ENCODE measurements around the gene RHBDL1. TPM values are rescaled to one million over a fixed set of nuclear protein-coding genes. Genes with fewer than 3 reads are reported as not detected.
"Not testable (repeated sequence)": the region's sequence is repeated elsewhere in the genome, so short reads cannot be mapped to it uniquely, and the experiment has no call there.

Gene RHBDL1
- total RNA-seq, 4 donors from 2014 or later = 1.2 to 8.9 (median 3.9) TPM

DNA sequence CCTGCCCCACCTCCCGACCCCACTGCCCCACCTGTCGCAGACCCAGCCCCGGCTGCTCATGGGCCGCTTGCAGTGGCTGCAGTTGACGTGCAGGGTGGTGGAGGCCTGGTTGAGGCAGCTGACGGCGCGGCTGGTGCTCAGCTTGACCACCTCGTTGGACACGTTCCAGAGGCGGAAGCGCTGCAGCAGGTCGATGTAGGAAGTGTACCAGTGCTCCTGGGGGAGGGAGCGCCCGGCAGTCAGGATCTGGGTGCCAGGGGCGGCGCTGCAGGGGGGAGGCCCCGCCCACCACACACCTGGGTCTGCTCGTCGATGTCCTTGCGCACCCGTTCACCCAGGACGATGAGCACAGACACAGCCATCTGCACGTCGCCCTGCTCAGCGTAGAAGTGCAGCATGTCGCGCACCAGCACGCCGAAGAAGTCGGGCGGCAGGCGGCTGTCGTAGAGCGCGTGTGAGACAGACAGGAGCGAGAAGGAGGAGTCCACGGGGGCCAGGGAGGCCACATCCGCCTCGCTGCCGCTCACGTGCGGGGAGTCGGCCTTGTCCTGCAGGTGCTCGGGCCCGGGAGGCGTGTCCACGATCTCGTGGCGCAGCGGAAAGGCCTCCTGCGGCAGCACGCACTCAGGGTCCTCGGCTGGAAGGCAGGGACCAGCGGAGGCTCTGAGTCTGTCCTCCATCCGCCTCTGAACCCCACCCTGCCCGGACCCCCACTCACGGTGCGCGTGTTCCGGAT lies 9.7 kb downstream of the RHBDL1 start:
- 83% methylated on average over 46 of the region's 61 CpGs for whole genome bisulfite sequencing
- TF ChIP-seq POLR2A (IDR thresholded peaks at IDR 0.05) (no peak), EP300 (IDR thresholded peaks at IDR 0.05) (no peak), POLR2AphosphoS5 (IDR thresholded peaks at IDR 0.05) (no peak)
- TF ChIP-seq, protein P1, sequence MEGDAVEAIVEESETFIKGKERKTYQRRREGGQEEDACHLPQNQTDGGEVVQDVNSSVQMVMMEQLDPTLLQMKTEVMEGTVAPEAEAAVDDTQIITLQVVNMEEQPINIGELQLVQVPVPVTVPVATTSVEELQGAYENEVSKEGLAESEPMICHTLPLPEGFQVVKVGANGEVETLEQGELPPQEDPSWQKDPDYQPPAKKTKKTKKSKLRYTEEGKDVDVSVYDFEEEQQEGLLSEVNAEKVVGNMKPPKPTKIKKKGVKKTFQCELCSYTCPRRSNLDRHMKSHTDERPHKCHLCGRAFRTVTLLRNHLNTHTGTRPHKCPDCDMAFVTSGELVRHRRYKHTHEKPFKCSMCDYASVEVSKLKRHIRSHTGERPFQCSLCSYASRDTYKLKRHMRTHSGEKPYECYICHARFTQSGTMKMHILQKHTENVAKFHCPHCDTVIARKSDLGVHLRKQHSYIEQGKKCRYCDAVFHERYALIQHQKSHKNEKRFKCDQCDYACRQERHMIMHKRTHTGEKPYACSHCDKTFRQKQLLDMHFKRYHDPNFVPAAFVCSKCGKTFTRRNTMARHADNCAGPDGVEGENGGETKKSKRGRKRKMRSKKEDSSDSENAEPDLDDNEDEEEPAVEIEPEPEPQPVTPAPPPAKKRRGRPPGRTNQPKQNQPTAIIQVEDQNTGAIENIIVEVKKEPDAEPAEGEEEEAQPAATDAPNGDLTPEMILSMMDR (IDR thresholded peaks at IDR 0.05) = no peak
- Histone ChIP-seq H3K4me3 (peak overlapping the region; percentile 68), H3K27me3 (no peaks in the 10 kb centered on the region), H3K9me3 (no peaks in the 10 kb centered on the region), H3K36me3 (peaks cover 32% of the 10 kb centered on the region), H3K27ac (no peak overlapping the region), H3K4me1 (peaks cover 69% of the 10 kb centered on the region)
- DNase-seq (ENCODE audit: low spot score in 2 of 2) = no peak

GRCh38 chr16:685967-686366 lies 10.5 kb downstream of the RHBDL1 start:
- peaks cover 73% of the 10 kb centered on the region for H3K4me1 ChIP-seq
- peaks cover 32% of the 10 kb centered on the region for H3K36me3 ChIP-seq
- DNase-seq (ENCODE audit: low spot score in 2 of 2) = no peak
- H3K9me3 ChIP-seq = no peaks in the 10 kb centered on the region
- no peak overlapping the region for H3K27ac ChIP-seq
- TF ChIP-seq EP300 (IDR thresholded peaks at IDR 0.05) = no peak
- TF ChIP-seq POLR2A (IDR thresholded peaks at IDR 0.05) = no peak
- H3K27me3 ChIP-seq = no peaks in the 10 kb centered on the region
- WGBS = 80% methylated on average over 3 of the region's 10 CpGs
- H3K4me3 ChIP-seq = no peak overlapping the region

DNA sequence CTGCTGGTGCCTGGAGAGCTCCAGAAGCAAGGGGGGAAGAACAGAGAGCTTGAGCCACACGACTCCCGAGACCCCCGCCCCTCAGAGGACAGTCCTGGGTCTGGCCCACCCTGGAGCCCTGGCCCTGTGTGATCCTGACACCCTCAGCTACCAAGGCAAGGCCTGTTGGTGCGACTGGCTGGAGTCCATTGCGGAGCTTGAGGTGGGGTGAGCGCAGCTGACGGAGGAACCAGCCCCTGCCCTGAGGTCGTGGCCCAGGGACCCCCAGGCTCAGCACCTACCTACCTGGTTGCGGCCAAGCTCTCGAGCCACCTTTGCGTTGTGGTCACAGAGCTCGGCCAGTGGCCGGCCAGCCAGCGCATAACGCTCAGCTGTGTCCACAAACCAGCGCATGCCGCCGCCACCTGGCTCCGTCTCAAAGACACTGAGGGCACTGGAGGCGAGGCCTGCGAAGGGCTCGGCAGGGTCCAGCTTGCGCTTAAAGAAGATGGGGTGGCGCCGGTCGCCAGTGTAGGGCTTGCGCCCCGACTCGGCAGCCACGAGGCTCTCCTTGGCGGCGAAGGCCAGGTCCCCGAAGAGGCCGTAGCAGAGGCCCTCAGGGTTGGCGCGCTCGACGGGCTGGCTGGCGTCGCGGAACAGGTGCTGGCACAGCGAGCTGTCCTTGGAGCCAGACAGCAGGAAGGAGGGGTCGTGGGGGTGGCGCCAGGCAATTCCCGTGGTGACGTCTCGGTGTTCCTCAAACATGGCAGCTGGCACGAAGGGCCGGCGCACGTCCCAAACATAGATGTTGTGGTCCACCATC lies 11.2 kb downstream of the RHBDL1 start:
- H3K27ac ChIP-seq = no peak overlapping the region
- H3K4me1 ChIP-seq = peaks cover 70% of the 10 kb centered on the region
- H3K36me3 ChIP-seq = peaks cover 31% of the 10 kb centered on the region
- H3K9me3 ChIP-seq = no peaks in the 10 kb centered on the region
- no CpG with 5 or more reads among the region's 51 CpGs for WGBS
- H3K4me3 ChIP-seq = no peak overlapping the region
- H3K27me3 ChIP-seq = no peaks in the 10 kb centered on the region
- no peak for DNase-seq (ENCODE audit: low spot score in 2 of 2)
- TF ChIP-seq, protein P1 (IDR thresholded peaks at IDR 0.05) = no peak
- TF ChIP-seq POLR2AphosphoS5 (IDR thresholded peaks at IDR 0.05) = no peak

- 86% methylated on average over 19 of the region's 19 CpGs for WGBS
- no peaks in the 10 kb centered on the region for H3K9me3 ChIP-seq
- H3K27ac ChIP-seq = no peak overlapping the region
- TF ChIP-seq POLR2AphosphoS5 (IDR thresholded peaks at IDR 0.05) (no peak), EP300 (IDR thresholded peaks at IDR 0.05) (no peak), POLR2A (IDR thresholded peaks at IDR 0.05) (no peak)
- TF ChIP-seq, protein P1 (IDR thresholded peaks at IDR 0.05) = no peak
- no peak overlapping the region for H3K4me3 ChIP-seq
- peaks cover 8% of the 10 kb centered on the region for H3K27me3 ChIP-seq
- H3K4me1 ChIP-seq = peaks cover 70% of the 10 kb centered on the region
- peaks cover 23% of the 10 kb centered on the region for H3K36me3 ChIP-seq
- DNase-seq (ENCODE audit: low spot score in 2 of 2) = no peak
Observed at GRCh38 chr16:687499-687898, 12.0 kb downstream of the RHBDL1 start.

DNA sequence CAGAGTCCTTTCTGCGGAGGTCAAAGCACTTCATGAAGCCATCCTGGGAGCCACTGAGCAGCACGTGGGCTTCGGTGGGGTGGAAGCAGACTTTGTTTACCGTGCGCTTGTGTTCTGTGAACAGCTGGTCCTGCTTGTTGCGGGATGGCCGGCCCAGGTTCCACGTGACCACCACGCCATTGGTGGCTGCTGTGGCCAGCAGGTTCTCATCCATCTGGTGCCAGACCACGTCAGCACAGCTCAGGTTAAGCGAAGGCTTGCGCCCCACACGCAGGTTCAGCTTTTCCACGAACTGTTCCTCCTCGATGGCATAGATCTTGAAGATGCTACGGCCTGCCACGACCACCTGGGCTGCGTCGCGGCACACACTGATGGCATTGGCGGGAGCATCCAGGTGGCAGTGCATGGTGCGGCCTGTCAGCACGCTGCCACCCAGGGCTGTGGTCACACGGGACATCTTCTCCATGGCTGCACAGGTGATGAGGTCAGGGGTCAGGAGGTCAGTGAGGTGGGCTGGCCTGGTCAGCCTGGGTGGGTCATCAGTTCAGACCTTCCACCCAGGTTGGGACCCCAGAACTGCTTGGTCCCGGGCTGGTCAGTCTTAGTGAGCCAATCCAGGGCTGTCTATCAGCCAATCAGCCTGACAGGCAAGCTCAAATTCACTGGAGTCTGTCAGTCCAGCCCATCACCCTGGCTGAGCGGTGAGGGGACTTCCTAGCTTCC lies 13.9 kb downstream of the RHBDL1 start:
- no peak for TF ChIP-seq POLR2A (IDR thresholded peaks at IDR 0.05)
- TF ChIP-seq POLR2AphosphoS5 (IDR thresholded peaks at IDR 0.05) = no peak
- no peak for TF ChIP-seq EP300 (IDR thresholded peaks at IDR 0.05)
- TF ChIP-seq, protein P1 (IDR thresholded peaks at IDR 0.05) = no peak
- H3K9me3 ChIP-seq = no peaks in the 10 kb centered on the region
- H3K27me3 ChIP-seq = peaks cover 25% of the 10 kb centered on the region
- H3K27ac ChIP-seq = peak overlapping the region; percentile 92
- H3K4me3 ChIP-seq = peak overlapping the region; percentile 98
- DNase-seq (ENCODE audit: low spot score in 2 of 2) = no peak
- WGBS = 87% methylated on average over 3 of the region's 26 CpGs
- peaks cover 68% of the 10 kb centered on the region for H3K4me1 ChIP-seq
- H3K36me3 ChIP-seq = peaks cover 16% of the 10 kb centered on the region

DNA sequence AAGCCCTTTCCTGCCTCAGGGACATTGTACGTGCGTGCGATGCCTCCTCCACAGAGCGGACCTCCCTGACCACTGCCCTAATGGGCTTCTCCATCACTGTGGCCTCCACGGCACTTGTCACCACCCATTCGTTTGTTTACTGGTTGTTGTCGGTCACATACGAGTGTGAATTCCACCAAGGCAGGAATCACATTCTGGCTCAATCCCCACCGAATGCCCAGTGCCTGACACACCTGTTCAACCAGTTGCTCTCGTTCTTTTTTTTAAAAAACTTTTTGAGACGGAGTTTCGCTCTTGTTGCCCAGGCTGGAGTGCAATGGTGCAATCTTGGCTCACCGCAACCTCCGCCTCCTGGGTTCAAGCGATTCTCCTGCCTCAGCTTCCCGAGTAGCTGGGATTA lies 15.8 kb downstream of the RHBDL1 start:
- H3K9me3 ChIP-seq; DNase-seq (ENCODE audit: low spot score in 2 of 2); H3K27ac ChIP-seq; H3K4me3 ChIP-seq: not testable (repeated sequence)
- Histone ChIP-seq H3K27me3 (peaks cover 44% of the 10 kb centered on the region), H3K4me1 (peaks cover 68% of the 10 kb centered on the region), H3K36me3 (peaks cover 16% of the 10 kb centered on the region)
- 67% methylated on average over 16 of the region's 16 CpGs for WGBS
